ENCODE measurements around the gene TTC7B.

The TTC7B gene

GRCh38 chr14:90805662-90806540 lies 10.3 kb downstream of the TTC7B start:
- no peak for DNase-seq (ENCODE audit: low read depth in 2 of 2)

- no peak for DNase-seq (ENCODE audit: low read depth in 2 of 2)
Observed at GRCh38 chr14:90805084-90805391, 11.2 kb downstream of the TTC7B start.

GRCh38 chr14:90804292-90805083 lies 11.7 kb downstream of the TTC7B start:
- no peak for DNase-seq (ENCODE audit: low read depth in 2 of 2)

- no peak for DNase-seq (ENCODE audit: low read depth in 2 of 2)
Observed at GRCh38 chr14:90803249-90803648, 13.0 kb downstream of the TTC7B start.

DNA sequence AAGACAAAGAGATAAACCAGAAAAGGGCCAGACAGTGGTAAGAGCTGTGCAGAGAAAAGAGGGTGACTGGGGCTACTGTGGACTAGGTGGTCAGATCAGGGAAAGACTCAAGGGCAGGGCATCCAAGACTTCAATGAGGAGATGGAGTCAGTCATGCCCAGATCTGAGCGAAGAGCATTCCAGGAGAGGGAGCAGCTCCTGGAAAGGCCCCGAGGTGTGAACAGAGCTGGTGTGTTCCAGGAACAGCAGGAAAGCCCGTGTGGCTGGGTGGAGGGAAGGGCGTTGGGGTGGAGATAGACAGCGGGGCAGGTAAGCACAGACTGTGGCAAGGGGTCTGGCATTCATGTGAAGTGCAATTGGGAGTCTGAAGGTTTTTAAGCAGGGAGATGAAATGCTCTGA lies 16.8 kb downstream of the TTC7B start:
- DNase-seq (ENCODE audit: low read depth in 2 of 2): no peak

- DNase-seq (ENCODE audit: low read depth in 2 of 2): no peak
Observed at GRCh38 chr14:90797919-90798318, 18.3 kb downstream of the TTC7B start.

DNA sequence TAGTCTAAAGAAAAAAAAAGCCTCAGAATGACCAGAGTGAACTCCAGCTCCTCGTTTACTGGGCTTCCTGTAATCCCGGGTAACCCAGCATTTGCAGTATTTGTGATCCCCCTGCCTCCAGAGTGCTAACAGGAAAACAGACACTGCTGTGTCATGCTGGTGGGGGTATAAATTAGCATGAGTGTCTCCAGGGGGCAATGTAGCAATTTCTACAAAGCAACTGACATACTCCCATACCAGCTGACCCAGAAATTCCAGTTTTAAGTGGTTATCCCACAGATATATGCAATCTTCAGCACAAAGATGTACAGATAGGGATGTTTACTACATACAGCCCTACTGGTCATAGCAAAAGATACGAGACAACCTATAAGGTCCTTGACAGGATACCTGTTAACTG lies 18.8 kb downstream of the TTC7B start:
- no peak for DNase-seq (ENCODE audit: low read depth in 2 of 2)

DNA sequence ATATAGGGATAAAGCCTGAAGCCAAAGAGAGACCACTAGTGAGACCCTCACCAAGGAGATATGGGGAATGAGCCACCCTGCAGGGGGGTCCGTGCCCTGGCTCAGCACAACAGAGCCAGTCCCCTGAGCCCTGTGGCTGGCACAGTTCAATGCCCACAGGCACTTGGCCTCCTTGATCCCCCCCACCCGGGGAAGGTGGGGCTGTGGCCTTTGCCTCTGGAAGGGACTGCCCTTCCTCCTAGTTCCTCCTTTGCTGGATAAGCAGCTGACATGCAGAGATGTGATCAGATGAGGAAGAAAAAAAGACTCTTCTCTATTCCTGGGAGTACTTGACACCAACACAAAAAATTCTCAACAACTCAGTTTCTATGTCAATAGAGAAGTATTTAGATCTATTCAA lies 19.9 kb downstream of the TTC7B start:
- no peak for DNase-seq (ENCODE audit: low read depth in 2 of 2)

- DNase-seq (ENCODE audit: low read depth in 2 of 2): peak; percentile 44 to 51
Observed at GRCh38 chr14:90795744-90796143, 20.5 kb downstream of the TTC7B start.

- no peak for DNase-seq (ENCODE audit: low read depth in 2 of 2)
Observed at GRCh38 chr14:90791486-90791885, 24.7 kb downstream of the TTC7B start.

- DNase-seq (ENCODE audit: low read depth in 2 of 2): no peak
Observed at GRCh38 chr14:90788031-90788430, 28.2 kb downstream of the TTC7B start.

DNA sequence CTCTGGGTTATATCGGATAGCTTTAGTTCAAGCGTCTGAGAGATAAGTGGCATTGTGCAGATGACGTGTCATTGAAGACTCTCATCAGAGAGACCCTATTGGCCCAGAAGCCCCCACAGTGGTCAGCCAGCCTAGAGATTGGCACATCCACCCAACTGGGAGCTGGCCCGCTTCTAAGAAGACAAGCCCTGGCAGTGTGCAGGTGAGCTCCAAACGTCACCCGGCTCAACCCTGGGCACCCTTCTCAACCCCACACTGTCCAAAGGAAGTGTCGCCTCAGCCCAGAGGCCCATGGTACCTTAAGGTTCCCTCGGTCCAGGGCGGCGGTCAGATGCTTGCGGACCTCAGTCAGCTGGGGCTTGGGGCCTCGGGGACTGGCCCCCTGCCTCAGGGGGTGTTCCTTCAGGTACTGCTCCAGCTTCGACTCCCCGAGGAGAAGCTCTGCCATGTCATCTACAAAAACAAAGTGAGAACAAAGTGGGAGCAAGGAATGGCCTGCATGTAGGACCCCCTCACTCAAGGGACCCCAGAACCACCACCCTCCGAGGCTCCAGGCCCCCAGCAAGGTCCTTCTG lies 30.3 kb downstream of the TTC7B start:
- DNase-seq (ENCODE audit: low read depth in 2 of 2): no peak

- DNase-seq (ENCODE audit: low read depth in 2 of 2): no peak
Observed at GRCh38 chr14:90785471-90785870, 30.8 kb downstream of the TTC7B start.

DNA sequence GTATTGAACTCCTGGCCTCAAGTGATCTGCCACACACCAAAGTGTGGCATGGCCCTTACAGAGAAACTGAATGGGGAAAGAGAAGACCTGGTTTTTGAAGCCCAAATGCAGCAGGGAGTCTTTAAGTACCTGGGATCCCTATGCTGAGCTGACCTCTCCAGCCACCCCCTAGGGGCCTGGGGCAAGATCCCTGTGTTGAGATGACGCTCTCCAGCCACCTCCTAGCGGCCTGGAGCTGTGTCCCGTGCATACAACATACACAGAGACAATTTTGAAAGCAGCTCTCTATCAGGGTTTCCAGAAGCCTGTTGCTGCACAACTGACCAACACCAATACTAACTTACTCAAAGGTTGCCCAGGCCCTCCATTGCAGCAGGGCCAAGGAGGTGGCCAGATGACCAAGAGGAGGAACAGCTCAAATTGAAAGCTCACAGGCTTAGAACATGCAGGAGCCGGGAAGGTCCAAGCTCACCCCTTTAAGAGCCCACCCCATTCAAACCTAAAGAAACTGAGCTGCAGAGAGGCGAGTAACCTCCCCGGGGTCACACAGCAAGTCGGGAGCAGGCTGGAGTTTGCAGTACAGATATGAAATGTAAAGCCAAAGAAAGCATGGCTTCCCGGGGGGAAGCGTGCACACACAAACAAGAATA lies 31.5 kb downstream of the TTC7B start:
- no peak for DNase-seq (ENCODE audit: low read depth in 2 of 2)

DNA sequence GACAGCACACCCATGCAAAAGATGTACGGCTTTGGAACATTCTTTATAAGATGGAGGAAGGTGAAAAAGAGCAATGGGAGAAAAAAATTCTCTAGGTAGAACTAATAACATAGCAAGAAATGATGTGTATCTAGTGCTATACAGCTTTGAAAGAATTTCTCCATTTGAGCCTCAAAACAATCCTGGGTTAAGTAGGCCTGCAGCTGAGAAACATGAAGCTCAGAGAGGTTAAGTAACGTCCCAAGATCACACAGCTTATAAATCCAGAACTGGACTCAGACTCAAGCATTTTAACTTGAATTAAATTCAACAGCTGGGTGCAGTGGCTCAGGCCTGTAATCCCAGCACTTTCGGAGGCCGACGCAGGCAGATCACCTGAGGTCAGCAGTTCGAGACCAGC lies 32.9 kb downstream of the TTC7B start:
- DNase-seq (ENCODE audit: low read depth in 2 of 2): no peak

- no peak for DNase-seq (ENCODE audit: low read depth in 2 of 2)
Observed at GRCh38 chr14:90782892-90783291, 33.3 kb downstream of the TTC7B start.

- DNase-seq (ENCODE audit: low read depth in 2 of 2): no peak
Observed at GRCh38 chr14:90781876-90782275, 34.4 kb downstream of the TTC7B start.

- DNase-seq (ENCODE audit: low read depth in 2 of 2): no peak
Observed at GRCh38 chr14:90781344-90781761, 34.9 kb downstream of the TTC7B start.

DNA sequence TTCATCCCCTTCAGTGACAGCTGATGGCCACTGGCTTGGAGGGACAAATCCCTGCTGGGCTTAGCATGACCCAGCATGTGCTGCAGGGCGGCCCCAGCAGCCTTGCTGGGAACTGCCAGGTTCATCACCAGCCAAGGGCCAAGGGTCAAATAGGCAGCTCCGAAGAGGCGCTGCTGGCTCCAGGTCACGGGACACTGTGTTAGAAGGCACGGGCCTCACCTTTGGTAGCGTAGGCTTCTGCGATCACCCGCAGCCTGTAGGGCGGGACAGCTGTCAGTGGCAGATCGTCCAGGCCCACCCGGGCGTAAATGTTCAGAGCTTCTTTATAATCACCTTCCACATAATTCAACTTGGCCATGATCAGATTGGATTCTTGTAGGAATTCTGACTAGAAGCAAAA lies 35.7 kb downstream of the TTC7B start:
- DNase-seq (ENCODE audit: low read depth in 2 of 2): no peak

- no peak for DNase-seq (ENCODE audit: low read depth in 2 of 2)
Observed at GRCh38 chr14:90778571-90779255, 37.5 kb downstream of the TTC7B start.

DNA sequence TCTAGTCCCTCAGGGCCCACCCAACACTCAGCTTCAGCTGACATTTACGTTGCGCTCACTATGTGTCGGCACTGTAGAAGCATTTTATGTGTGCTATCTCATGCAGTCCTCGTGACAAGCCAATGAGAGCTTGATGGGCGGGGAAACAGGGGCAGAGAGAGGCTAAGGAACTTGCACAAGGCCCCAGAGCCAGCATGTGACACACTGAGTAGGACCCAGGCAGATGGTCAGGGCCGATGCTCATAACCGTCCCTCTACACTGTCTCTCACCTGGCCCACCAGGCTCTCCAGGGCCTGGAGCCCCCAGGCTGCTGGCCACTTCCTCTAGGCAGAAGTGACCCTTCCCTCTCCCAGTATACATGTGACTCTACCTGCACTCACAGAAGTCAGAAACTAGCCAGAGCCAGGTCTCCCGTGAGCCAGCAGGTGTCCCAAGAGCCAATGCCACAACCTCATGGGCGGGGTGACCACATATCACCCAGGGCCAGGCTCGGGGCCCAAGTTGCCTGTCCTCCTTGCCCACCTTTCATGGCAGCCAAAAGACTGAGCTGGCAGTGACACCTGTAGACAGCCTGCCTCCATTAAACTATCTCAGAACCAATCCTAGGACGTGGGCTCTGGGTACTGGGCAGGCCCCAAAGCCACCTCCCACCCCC lies 38.3 kb downstream of the TTC7B start:
- DNase-seq (ENCODE audit: low read depth in 2 of 2): no peak
